K562 (cell line): ENCODE results near the gene HOXB6. TPM values are rescaled to one million over a fixed set of nuclear protein-coding genes. Genes with fewer than 3 reads are reported as not detected.
A peak's percentile ranks its signal among the peaks of the same experiment; 100 is the strongest.

Experiments used
- ADNP ChIP-seq: fragments of 200-800 bp; sonication (Bioruptor generic); IDR thresholded peaks from 2 replicates; pipeline ENCODE4 v1.6.1; 2016; ENCODE audit warnings: missing genetic modification characterization, missing compliant biosample characterization
- FUS ChIP-seq: fragments of 200-400 bp; formaldehyde crosslinking; optimal IDR thresholded peaks from 2 replicates; pipeline ENCODE3; 2017; ENCODE audit warnings: low read depth, low read length
- KAT7 ChIP-seq: sonication (generic); formaldehyde crosslinking; IDR thresholded peaks from 2 replicates; pipeline ENCODE4 v1.8.0; 2022; ENCODE audit warnings: missing genetic modification reagents, mild to moderate bottlenecking, borderline replicate concordance
- NCOA4 ChIP-seq: fragments of 450-650 bp; IDR thresholded peaks from 2 replicates; pipeline ENCODE4 v1.6.1; 2018; ENCODE audit warnings: mild to moderate bottlenecking; ENCODE audit not compliant: partially characterized antibody
- NFIX ChIP-seq: fragments of 250-450 bp; sonication (Bioruptor Pico); IDR thresholded peaks from 2 replicates; pipeline ENCODE4 v1.4.0; 2020; ENCODE audit warnings: low read depth, mild to moderate bottlenecking, moderate library complexity
- TOE1 ChIP-seq, 2 experiments: fragments of 450-650 bp in 1 of 2; sonication (generic) in 1 of 2; formaldehyde crosslinking in 1 of 2; IDR thresholded peaks; 2 replicates each; pipeline versions ENCODE4 v1.7.1 to v1.8.0; 2016 to 2022; ENCODE audit warnings: borderline replicate concordance in 2 of 2, mild to moderate bottlenecking in 2 of 2, antibody characterized with exemption in 1 of 2, inconsistent platforms in 1 of 2, low read depth in 1 of 2, missing genetic modification reagents in 1 of 2, moderate library complexity in 1 of 2
- polyA plus RNA-seq, 8 experiments: library from polyadenylated mRNA; depleted of rRNA in 4 of 8; stranded (reverse) in 5 of 8; unstranded in 3 of 8; fragments of >200 nt; fragmentation: Nextera tagmentation in 2 of 8; fragmentation: Illumina TruSeq in 1 of 8; extraction: Ambion mirVana in 2 of 8; extraction: Trizol in 1 of 8; gene quantifications; 2 replicates each; pipeline versions ENCODE4 v1.2.1 to v1.2.3, GENCODE V29; 2011 to 2014; ENCODE audit warnings: inconsistent platforms in 1 of 8, missing spikeins in 1 of 8
- total RNA-seq, 7 experiments: library from RNA; depleted of rRNA in 6 of 7; stranded (reverse); fragments of >200 nt in 6 of 7; fragmentation: Illumina TruSeq in 2 of 7; extraction: Trizol in 2 of 7; gene quantifications; 2 replicates each; pipeline versions ENCODE4 v1.2.1 to v1.2.3, GENCODE V29; 2011 to 2021; ENCODE audit warnings: low replicate concordance in 1 of 7
- TF ChIP-seq, protein P1 (sequence below), 2 experiments: fragments of 450-650 bp; IDR thresholded peaks; 2 replicates each; pipeline ENCODE4 v1.6.1; 2016; ENCODE audit warnings: mild to moderate bottlenecking in 2 of 2, borderline replicate concordance in 1 of 2, low read depth in 1 of 2, moderate library complexity in 1 of 2

Gene HOXB6
- total and polyA plus RNA-seq, 9 of the 15 experiments (the other 6 are each of a cell fraction or from before 2014, with no cell fraction given): 1.2 to 14.8 (median 4.9) TPM

- TF ChIP-seq, protein P1, sequence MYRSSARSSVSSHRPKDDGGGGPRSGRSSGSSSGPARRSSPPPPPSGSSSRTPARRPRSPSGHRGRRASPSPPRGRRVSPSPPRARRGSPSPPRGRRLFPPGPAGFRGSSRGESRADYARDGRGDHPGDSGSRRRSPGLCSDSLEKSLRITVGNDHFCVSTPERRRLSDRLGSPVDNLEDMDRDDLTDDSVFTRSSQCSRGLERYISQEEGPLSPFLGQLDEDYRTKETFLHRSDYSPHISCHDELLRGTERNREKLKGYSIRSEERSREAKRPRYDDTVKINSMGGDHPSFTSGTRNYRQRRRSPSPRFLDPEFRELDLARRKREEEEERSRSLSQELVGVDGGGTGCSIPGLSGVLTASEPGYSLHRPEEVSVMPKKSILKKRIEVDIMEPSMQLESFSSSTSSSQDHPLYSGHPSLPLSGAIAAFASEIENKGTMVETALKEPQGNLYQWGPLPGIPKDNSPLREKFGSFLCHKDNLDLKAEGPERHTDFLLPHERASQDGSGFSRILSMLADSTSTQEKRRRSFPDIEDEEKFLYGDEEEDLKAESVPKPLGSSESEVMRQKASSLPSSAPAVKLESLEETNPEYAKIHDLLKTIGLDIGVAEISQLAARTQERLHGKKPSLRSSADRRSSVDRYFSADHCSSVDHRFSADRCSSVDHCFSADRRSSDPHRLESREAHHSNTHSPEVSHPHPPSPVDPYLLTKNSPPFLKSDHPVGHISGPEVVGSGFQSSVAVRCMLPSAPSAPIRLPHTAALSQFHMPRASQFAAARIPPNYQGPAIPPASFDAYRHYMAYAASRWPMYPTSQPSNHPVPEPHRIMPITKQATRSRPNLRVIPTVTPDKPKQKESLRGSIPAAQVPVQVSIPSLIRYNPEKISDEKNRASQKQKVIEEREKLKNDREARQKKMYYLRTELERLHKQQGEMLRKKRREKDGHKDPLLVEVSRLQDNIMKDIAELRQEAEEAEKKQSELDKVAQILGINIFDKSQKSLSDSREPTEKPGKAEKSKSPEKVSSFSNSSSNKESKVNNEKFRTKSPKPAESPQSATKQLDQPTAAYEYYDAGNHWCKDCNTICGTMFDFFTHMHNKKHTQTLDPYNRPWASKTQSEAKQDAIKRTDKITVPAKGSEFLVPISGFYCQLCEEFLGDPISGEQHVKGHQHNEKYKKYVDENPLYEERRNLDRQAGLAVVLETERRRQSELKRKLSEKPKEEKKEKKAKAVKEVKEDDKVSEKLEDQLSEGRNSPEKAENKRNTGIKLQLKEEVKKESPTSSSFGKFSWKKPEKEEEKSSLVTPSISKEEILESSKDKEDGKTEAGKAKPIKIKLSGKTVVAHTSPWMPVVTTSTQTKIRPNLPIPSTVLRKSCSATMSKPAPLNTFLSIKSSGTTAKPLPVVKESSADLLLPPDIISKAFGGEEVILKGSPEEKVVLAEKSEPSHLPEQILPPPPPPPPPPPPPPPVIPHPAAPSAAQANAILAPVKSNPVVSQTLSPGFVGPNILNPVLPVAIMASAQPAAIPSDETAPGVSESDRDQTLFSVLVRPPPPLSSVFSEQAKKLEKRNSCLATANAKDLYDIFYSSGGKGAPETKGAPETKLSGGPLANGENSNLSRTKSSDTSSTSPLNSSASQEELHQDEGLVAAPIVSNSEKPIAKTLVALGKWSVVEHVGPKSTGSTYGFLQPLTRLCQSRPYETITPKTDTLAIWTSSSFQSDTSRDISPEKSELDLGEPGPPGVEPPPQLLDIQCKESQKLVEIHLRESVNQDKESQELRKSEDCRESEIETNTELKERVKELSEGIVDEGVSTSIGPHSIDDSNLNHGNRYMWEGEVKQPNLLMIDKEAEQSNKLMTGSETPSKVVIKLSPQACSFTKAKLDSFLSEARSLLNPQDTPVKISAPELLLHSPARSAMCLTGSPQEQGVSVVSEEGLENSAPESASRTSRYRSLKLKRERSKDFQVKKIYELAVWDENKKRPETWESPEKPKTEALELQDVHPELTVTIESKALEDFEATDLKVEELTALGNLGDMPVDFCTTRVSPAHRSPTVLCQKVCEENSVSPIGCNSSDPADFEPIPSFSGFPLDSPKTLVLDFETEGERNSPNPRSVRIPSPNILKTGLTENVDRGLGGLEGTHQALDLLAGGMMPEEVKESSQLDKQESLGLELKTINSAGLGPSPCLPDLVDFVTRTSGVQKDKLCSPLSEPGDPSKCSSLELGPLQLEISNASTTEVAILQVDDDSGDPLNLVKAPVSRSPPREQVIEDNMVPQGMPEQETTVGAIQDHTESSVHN (IDR thresholded peaks at IDR 0.05; ENCODE audit: borderline replicate concordance in 1 of 2, low read depth in 1 of 2): no peak
- TF ChIP-seq ADNP (tag): no peak
- no peak for TF ChIP-seq NFIX (CRISPR knock-in tag)
- TF ChIP-seq KAT7 (CRISPR knock-in tag): no peak
- TF ChIP-seq NCOA4: no peak
- peak; percentile 97 for TF ChIP-seq TOE1 (IDR thresholded peaks at IDR 0.05; ENCODE audit: borderline replicate concordance)
- TF ChIP-seq TOE1 (CRISPR knock-in tag; IDR thresholded peaks at IDR 0.05; ENCODE audit: borderline replicate concordance, low read depth): no peak
- TF ChIP-seq FUS: no peak
Observed at GRCh38 chr17:48610282-48611211, 5.8 kb upstream of the HOXB6 start, which contains the start of gene HOXB7 (continued).
